Fibroblast of lung (primary cell): ENCODE data around the gene ZDHHC1.

ENCODE experiments used
- EZH2 ChIP-seq: IDR thresholded peaks from 2 replicates; pipeline ENCODE4 v1.5.1; 2012; ENCODE audit warnings: low read length, control low read depth, mild to moderate bottlenecking; ENCODE audit errors: missing control alignments
- TF ChIP-seq, protein P1 (sequence below), 2 donors: IDR thresholded peaks in 1 of 2; conservative IDR thresholded peaks in 1 of 2; 1 replicate in 1 of 2; 2 replicates in 1 of 2; pipeline ENCODE4 v1.5.1; 2011 to 2012; ENCODE audit warnings: low read length in 2 of 2, control low read depth in 1 of 2, inconsistent platforms in 1 of 2, low read depth in 1 of 2, mild to moderate bottlenecking in 1 of 2

DNA sequence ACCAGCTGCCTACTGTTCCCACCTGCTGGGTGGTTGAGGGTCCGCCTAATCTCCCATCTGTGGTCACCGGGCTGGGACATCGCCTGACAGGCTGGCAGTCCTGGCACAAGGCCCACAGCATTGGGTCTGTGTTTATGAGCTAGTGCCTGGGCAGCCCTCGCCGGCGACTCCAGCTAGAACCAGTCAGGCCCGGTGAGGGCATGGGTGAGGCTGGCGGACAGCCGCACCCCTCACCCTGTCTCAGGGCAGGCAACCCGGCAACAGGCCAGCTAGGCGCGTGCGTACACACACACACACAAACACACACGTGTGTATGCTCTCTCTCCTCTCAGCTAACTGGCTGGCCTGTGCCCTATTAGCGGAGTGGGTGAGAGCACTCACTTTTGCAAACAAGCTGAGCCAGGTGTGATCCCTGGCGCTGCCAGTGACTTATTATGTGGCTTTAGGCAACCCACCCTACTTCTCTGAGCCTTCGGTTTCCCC, 25.0 kb upstream of the ZDHHC1 start:
- TF ChIP-seq, protein P1, sequence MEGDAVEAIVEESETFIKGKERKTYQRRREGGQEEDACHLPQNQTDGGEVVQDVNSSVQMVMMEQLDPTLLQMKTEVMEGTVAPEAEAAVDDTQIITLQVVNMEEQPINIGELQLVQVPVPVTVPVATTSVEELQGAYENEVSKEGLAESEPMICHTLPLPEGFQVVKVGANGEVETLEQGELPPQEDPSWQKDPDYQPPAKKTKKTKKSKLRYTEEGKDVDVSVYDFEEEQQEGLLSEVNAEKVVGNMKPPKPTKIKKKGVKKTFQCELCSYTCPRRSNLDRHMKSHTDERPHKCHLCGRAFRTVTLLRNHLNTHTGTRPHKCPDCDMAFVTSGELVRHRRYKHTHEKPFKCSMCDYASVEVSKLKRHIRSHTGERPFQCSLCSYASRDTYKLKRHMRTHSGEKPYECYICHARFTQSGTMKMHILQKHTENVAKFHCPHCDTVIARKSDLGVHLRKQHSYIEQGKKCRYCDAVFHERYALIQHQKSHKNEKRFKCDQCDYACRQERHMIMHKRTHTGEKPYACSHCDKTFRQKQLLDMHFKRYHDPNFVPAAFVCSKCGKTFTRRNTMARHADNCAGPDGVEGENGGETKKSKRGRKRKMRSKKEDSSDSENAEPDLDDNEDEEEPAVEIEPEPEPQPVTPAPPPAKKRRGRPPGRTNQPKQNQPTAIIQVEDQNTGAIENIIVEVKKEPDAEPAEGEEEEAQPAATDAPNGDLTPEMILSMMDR (conservative IDR thresholded peaks at IDR 0.05 in 1 of 2, IDR thresholded peaks at IDR 0.05 in 1 of 2; ENCODE audit: low read depth in 1 of 2, low read length in 2 of 2) = no peak
- TF ChIP-seq EZH2 = no peak
